ENCODE measurements around the gene SYT15B. TPM values are rescaled to one million over a fixed set of nuclear protein-coding genes. Genes with fewer than 3 reads are reported as not detected.
"Not testable (repeated sequence)": the region's sequence is repeated elsewhere in the genome, so short reads cannot be mapped to it uniquely, and the experiment has no call there.

The SYT15B gene
- under 1 TPM in 1 of 2 donors, not detected in 1; 0.23 TPM for total RNA-seq

- ATAC-seq; H3K9me3 Mint-ChIP-seq; H3K36me3 Mint-ChIP-seq; DNase-seq (ENCODE audit: low spot score in 2 of 2); H3K27ac Mint-ChIP-seq: not testable (repeated sequence)
Measured at GRCh38 chr10:47763554-47764175, at the start of gene SYT15B. Gene SYT15B (minus strand): TSS chr10:47763592. CDS start chr10:47762640, 952 bp downstream.

GRCh38 chr10:47779590-47779989, 16.2 kb upstream of the SYT15B start:
- DNase-seq (ENCODE audit: low spot score in 2 of 2); H3K36me3 Mint-ChIP-seq; ATAC-seq; H3K27ac Mint-ChIP-seq; H3K9me3 Mint-ChIP-seq: not testable (repeated sequence)

- H3K27ac Mint-ChIP-seq, H3K36me3 Mint-ChIP-seq: not testable (repeated sequence)
Measured at GRCh38 chr10:47775361-47776231, 12.2 kb upstream of the SYT15B start.

GRCh38 chr10:47770745-47771144, 7.4 kb upstream of the SYT15B start:
- not testable (repeated sequence) for DNase-seq (ENCODE audit: low spot score in 2 of 2); H3K36me3 Mint-ChIP-seq; H3K9me3 Mint-ChIP-seq; ATAC-seq; H3K27ac Mint-ChIP-seq

More at GRCh38 chr10:47775361-47776231, 12.2 kb upstream of the SYT15B start:
- DNase-seq (ENCODE audit: low spot score in 2 of 2); H3K9me3 Mint-ChIP-seq: not testable (repeated sequence)
- ATAC-seq: peak; percentile 45 to 67

GRCh38 chr10:47768578-47769115, 5.3 kb upstream of the SYT15B start:
- not testable (repeated sequence) for H3K27ac Mint-ChIP-seq, H3K9me3 Mint-ChIP-seq

GRCh38 chr10:47768085-47768484, 4.7 kb upstream of the SYT15B start:
- H3K27ac Mint-ChIP-seq; H3K9me3 Mint-ChIP-seq; ATAC-seq; DNase-seq (ENCODE audit: low spot score in 2 of 2); H3K36me3 Mint-ChIP-seq: not testable (repeated sequence)

More at GRCh38 chr10:47768578-47769115, 5.3 kb upstream of the SYT15B start:
- not testable (repeated sequence) for DNase-seq (ENCODE audit: low spot score in 2 of 2); ATAC-seq; H3K36me3 Mint-ChIP-seq

GRCh38 chr10:47767236-47767635, 3.8 kb upstream of the SYT15B start:
- H3K36me3 Mint-ChIP-seq: not testable (repeated sequence)

GRCh38 chr10:47765232-47765631, 1.8 kb upstream of the SYT15B start:
- ATAC-seq; H3K27ac Mint-ChIP-seq; H3K9me3 Mint-ChIP-seq; DNase-seq (ENCODE audit: low spot score in 2 of 2); H3K36me3 Mint-ChIP-seq: not testable (repeated sequence)

More at GRCh38 chr10:47767236-47767635, 3.8 kb upstream of the SYT15B start:
- H3K27ac Mint-ChIP-seq; H3K9me3 Mint-ChIP-seq; ATAC-seq; DNase-seq (ENCODE audit: low spot score in 2 of 2): not testable (repeated sequence)

- not testable (repeated sequence) for H3K36me3 Mint-ChIP-seq; H3K9me3 Mint-ChIP-seq; H3K27ac Mint-ChIP-seq; DNase-seq (ENCODE audit: low spot score in 2 of 2)
- ATAC-seq: peak in 1 of 2 donors; percentile 18
Measured at GRCh38 chr10:47762674-47763553, 478 bp downstream of the SYT15B start.

GRCh38 chr10:47758855-47759254, 4.5 kb downstream of the SYT15B start:
- DNase-seq (ENCODE audit: low spot score in 2 of 2); H3K36me3 Mint-ChIP-seq; H3K27ac Mint-ChIP-seq; ATAC-seq; H3K9me3 Mint-ChIP-seq: not testable (repeated sequence)

GRCh38 chr10:47756169-47756568, 7.2 kb downstream of the SYT15B start:
- not testable (repeated sequence) for H3K27ac Mint-ChIP-seq, H3K36me3 Mint-ChIP-seq, ATAC-seq

GRCh38 chr10:47753871-47754270, 9.5 kb downstream of the SYT15B start:
- DNase-seq (ENCODE audit: low spot score in 2 of 2); ATAC-seq; H3K27ac Mint-ChIP-seq; H3K9me3 Mint-ChIP-seq; H3K36me3 Mint-ChIP-seq: not testable (repeated sequence)

More at GRCh38 chr10:47756169-47756568, 7.2 kb downstream of the SYT15B start:
- H3K9me3 Mint-ChIP-seq; DNase-seq (ENCODE audit: low spot score in 2 of 2): not testable (repeated sequence)

- not testable (repeated sequence) for H3K9me3 Mint-ChIP-seq; ATAC-seq; H3K36me3 Mint-ChIP-seq; DNase-seq (ENCODE audit: low spot score in 2 of 2); H3K27ac Mint-ChIP-seq
Measured at GRCh38 chr10:47753176-47753575, 10.2 kb downstream of the SYT15B start.

- H3K36me3 Mint-ChIP-seq; DNase-seq (ENCODE audit: low spot score in 2 of 2); ATAC-seq: not testable (repeated sequence)
Measured at GRCh38 chr10:47751821-47752220, 11.6 kb downstream of the SYT15B start.

GRCh38 chr10:47750360-47750759, 13.0 kb downstream of the SYT15B start:
- not testable (repeated sequence) for DNase-seq (ENCODE audit: low spot score in 2 of 2); H3K36me3 Mint-ChIP-seq; ATAC-seq; H3K9me3 Mint-ChIP-seq; H3K27ac Mint-ChIP-seq

More at GRCh38 chr10:47751821-47752220, 11.6 kb downstream of the SYT15B start:
- H3K9me3 Mint-ChIP-seq, H3K27ac Mint-ChIP-seq: not testable (repeated sequence)

- not testable (repeated sequence) for DNase-seq (ENCODE audit: low spot score in 2 of 2); H3K27ac Mint-ChIP-seq; H3K9me3 Mint-ChIP-seq; H3K36me3 Mint-ChIP-seq; ATAC-seq
Measured at GRCh38 chr10:47746780-47747376, 16.5 kb downstream of the SYT15B start.
